ENCODE results near the gene BRINP3.

Gene BRINP3

DNA sequence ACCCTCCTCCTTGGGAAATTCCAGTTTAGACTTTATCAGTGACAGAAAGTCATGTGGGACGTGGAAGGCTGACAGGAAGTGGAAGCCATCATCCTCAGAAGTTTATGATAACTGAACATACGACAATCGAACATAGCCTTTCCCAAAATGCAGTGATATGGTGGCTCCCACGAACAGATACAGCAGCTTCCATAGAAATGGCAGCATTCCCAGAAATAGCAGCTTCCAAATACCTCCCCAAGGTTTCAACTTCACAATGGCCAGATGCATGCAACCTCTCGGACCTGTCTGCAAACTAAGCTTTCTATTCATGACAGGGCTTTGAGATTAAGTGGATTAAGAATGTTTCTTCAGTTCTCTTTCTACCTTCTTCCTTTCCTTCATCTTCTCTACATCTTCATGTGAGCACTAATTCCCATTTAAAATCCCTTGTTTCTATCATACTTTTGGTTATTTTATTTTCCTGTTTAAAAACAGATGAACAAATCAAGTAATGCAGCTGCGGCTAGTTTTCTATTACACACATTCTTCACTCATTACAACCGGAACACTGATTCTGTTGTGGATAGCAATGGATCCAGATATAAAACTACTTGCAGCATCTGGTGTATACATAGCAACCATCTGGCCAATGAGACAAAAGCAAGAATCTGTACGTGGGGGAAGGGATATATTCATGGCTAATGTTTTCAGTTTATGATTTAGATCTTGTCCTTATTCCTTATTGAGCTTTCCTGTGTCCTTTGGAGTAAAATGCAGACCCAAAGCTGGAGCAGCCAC, 304.8 kb downstream of the BRINP3 start:
- TF ChIP-seq, protein P1, sequence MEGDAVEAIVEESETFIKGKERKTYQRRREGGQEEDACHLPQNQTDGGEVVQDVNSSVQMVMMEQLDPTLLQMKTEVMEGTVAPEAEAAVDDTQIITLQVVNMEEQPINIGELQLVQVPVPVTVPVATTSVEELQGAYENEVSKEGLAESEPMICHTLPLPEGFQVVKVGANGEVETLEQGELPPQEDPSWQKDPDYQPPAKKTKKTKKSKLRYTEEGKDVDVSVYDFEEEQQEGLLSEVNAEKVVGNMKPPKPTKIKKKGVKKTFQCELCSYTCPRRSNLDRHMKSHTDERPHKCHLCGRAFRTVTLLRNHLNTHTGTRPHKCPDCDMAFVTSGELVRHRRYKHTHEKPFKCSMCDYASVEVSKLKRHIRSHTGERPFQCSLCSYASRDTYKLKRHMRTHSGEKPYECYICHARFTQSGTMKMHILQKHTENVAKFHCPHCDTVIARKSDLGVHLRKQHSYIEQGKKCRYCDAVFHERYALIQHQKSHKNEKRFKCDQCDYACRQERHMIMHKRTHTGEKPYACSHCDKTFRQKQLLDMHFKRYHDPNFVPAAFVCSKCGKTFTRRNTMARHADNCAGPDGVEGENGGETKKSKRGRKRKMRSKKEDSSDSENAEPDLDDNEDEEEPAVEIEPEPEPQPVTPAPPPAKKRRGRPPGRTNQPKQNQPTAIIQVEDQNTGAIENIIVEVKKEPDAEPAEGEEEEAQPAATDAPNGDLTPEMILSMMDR (IDR thresholded peaks at IDR 0.05; ENCODE audit: borderline replicate concordance, insufficient read depth, low read depth, low read length): no peak

DNA sequence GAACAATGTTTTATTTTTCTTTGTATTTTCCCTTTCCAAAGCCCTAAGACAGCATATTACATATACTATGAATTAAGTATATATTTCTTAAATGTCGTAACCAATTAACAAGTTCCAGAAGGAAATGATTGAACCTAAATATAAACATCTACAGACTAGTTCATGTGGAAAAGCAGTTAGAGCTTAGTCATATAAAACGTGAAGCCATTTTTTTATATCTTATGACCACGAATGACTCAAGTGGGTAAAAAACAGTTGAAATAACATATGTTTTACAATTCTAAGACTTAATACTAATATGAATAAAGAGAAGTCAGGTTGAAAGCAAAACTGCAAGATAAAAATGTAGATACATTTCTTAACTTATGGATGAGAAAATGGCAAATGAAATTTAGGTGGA, 307.3 kb downstream of the BRINP3 start:
- TF ChIP-seq, protein P1 (IDR thresholded peaks at IDR 0.05; ENCODE audit: borderline replicate concordance, insufficient read depth, low read depth, low read length): no peak
- H3K4me3 ChIP-seq (ENCODE audit: low read depth, low read length): no peak overlapping the region

More for the DNA sequence above, 304.8 kb downstream of the BRINP3 start:
- no peak overlapping the region for H3K4me3 ChIP-seq (ENCODE audit: low read depth, low read length)

DNA sequence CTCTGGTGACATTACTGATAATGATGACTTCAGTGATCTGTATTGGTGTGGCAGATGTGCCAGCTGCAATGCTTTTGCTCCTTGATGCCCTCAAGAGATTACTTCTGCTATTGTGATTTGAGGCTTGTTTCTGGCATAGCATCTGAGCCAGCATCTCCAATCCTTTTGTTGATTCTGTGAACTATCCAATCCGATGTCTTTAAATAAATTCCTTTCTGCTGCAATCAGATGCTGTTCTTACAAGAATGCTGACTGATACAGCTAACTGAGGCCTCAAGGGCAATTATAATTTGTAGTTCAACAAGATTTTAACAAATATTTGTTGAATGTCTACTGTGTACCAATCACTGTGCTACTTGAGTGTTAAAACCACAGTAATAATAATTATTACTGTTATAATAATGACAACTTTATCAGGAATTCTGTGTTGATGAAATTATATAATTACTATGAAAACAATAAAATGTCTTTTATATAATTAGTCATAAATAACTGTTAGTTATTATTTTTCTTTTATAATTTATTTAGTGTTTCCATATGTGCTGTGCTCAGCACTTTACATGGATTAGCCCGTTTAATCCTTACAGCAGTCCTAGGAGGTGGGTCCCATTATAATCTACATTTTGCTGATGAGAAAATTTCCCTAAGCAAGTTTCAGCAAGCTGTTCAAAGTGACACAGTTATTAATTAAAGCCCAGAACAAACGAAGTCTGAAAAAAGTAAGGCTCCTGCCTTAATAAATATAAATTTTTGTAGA, 308.2 kb downstream of the BRINP3 start:
- H3K4me3 ChIP-seq (ENCODE audit: low read depth, low read length): no peak overlapping the region
- TF ChIP-seq, protein P1 (IDR thresholded peaks at IDR 0.05; ENCODE audit: borderline replicate concordance, insufficient read depth, low read depth, low read length): no peak

DNA sequence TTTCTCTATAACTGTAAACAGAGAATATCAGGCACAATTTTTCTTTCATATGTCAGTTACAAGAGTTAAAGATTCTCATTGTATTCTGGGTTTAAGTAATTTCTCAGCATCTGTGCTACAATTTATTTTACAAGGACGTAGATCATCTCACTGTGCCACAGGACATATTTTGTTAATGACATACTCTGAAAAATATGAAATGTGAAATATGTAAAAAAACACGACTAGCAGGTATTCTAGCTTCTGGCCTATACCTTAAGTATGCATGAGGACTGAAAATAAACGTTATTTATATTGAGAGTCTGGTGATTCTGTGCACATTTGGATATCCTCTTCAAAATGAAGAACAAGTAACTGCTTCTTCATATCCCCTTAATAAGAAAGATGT, 308.8 kb downstream of the BRINP3 start:
- TF ChIP-seq, protein P1 (IDR thresholded peaks at IDR 0.05; ENCODE audit: borderline replicate concordance, insufficient read depth, low read depth, low read length): no peak
- H3K4me3 ChIP-seq (ENCODE audit: low read depth, low read length): no peak overlapping the region

DNA sequence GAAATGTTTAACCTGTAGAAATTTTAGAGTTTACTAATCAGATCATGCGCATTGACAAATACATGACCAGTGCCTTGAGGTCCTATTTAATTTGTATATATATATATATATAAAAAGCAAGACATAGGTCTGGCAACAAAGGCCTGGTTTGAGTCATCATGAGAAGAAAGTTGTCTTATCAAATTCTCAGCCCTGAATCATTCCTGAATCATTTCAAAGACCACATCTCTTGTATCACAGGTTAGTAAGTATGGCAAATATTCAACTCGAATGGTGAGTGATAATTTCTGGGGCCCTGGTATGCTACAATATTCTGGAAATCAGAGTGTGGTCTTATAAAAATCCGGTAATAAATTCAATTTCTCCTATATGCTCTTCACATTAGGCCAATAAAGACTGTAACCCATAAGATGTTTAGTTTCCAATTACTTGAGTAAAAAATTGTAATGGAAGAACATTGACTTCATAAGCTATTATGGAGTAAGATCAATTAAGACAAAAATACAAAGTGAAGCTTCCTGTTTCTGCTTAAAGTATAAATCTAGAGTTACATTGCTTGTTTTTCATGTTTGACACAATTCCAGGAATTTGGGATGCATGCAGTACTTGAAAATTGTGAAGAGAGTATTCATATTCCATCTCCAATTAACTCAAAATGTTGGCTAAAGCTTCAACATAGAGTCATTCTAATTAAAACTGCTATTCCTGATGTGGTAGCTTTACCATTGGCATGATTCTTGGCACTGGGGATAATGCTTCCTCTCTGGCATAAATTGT, 309.4 kb downstream of the BRINP3 start:
- TF ChIP-seq, protein P1 (IDR thresholded peaks at IDR 0.05; ENCODE audit: borderline replicate concordance, insufficient read depth, low read depth, low read length): no peak
- no peak overlapping the region for H3K4me3 ChIP-seq (ENCODE audit: low read depth, low read length)

DNA sequence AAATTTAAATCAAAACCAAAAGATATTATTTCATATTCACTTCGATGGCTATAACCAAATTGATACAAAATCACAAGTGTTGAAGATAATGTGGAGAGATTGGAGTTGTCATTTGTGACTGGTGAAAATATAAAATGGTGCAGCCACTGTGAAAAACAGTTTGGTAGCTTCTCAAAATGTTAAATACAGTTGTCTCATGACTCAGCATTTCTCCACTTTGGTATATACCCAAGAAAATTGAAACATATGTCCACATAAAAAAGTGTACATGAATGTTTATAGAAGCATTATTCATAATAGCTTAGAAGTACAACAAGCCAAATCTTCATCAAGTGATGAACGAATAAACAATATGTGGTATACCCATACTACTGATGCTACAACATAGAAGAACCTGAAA, 318.5 kb downstream of the BRINP3 start:
- TF ChIP-seq, protein P1 (IDR thresholded peaks at IDR 0.05; ENCODE audit: borderline replicate concordance, insufficient read depth, low read depth, low read length): no peak

More for the DNA sequence above, 318.5 kb downstream of the BRINP3 start:
- no peak overlapping the region for H3K4me3 ChIP-seq (ENCODE audit: low read depth, low read length)
